ENCODE measurements around the gene SLITRK3. TPM values are rescaled to one million over a fixed set of nuclear protein-coding genes. Genes with fewer than 3 reads are reported as not detected.

The SLITRK3 gene
- polyA plus RNA-seq, 1 donor from 2014 or later: 1.8 TPM

GRCh38 chr3:165185707-165186327, 10.4 kb downstream of the SLITRK3 start:
- Histone ChIP-seq H3K79me2 (replicated peaks; ENCODE audit: insufficient read depth, low read length) (no peaks in the 10 kb centered on the region), H3K27me3 (ENCODE audit: insufficient read depth, low read depth, low read length) (no peaks in the 10 kb centered on the region), H3K4me3 (ENCODE audit: low read length) (no peak overlapping the region), H3K9me2 (ENCODE audit: insufficient read depth, low read length) (no peaks in the 10 kb centered on the region), H4K20me1 (ENCODE audit: insufficient read depth) (no peaks in the 10 kb centered on the region), H3K9ac (ENCODE audit: low read length) (no peak overlapping the region), H3F3A (ENCODE audit: insufficient read depth, low read length, poor library complexity, severe bottlenecking) (no peaks in the 10 kb centered on the region), H2AFZ (ENCODE audit: low read depth, low read length) (no peak overlapping the region), H3K4me2 (ENCODE audit: low read length) (no peak overlapping the region), H3K36me3 (ENCODE audit: insufficient read depth, low read length) (no peaks in the 10 kb centered on the region), H3K9me3 (ENCODE audit: low read length) (no peaks in the 10 kb centered on the region), H3K27ac (ENCODE audit: low read length) (no peak overlapping the region)
- no peak for TF ChIP-seq REST (IDR thresholded peaks at IDR 0.05; ENCODE audit: borderline replicate concordance)
- peak; percentile 98 for TF ChIP-seq RAD21 (conservative IDR thresholded peaks at IDR 0.05)
- no peak for TF ChIP-seq EZH2 (IDR thresholded peaks at IDR 0.05; ENCODE audit: borderline replicate concordance, insufficient read depth, low read length, poor library complexity, severe bottlenecking)
- TF ChIP-seq POLR2AphosphoS5 (IDR thresholded peaks at IDR 0.05): no peak
- no peak for TF ChIP-seq EP300 (conservative IDR thresholded peaks at IDR 0.05; ENCODE audit: poor library complexity, severe bottlenecking)
- peak; percentile 96 for TF ChIP-seq SMC3 (conservative IDR thresholded peaks at IDR 0.05; ENCODE audit: poor library complexity)
- no peak for TF ChIP-seq MXI1 (conservative IDR thresholded peaks at IDR 0.05; ENCODE audit: poor library complexity, severe bottlenecking)
- peak; percentile 94 for TF ChIP-seq CTCF (IDR thresholded peaks at IDR 0.05; ENCODE audit: poor library complexity, severe bottlenecking)
- TF ChIP-seq TAF1 (IDR thresholded peaks at IDR 0.05; ENCODE audit: low read depth): no peak

GRCh38 chr3:165181556-165181955, 14.6 kb downstream of the SLITRK3 start:
- Histone ChIP-seq H3F3A (ENCODE audit: insufficient read depth, low read length, poor library complexity, severe bottlenecking) (no peaks in the 10 kb centered on the region), H3K4me3 (ENCODE audit: low read length) (no peak overlapping the region), H3K27me3 (ENCODE audit: insufficient read depth, low read depth, low read length) (no peaks in the 10 kb centered on the region), H3K36me3 (ENCODE audit: insufficient read depth, low read length) (no peaks in the 10 kb centered on the region), H4K20me1 (ENCODE audit: insufficient read depth) (no peaks in the 10 kb centered on the region), H3K9ac (ENCODE audit: low read length) (no peak overlapping the region), H3K27ac (ENCODE audit: low read length) (no peak overlapping the region), H3K9me2 (ENCODE audit: insufficient read depth, low read length) (no peaks in the 10 kb centered on the region), H3K79me2 (replicated peaks; ENCODE audit: insufficient read depth, low read length) (no peaks in the 10 kb centered on the region), H3K9me3 (ENCODE audit: low read length) (no peaks in the 10 kb centered on the region), H3K4me2 (ENCODE audit: low read length) (no peak overlapping the region), H2AFZ (ENCODE audit: low read depth, low read length) (no peak overlapping the region)
- TF ChIP-seq POLR2AphosphoS5 (IDR thresholded peaks at IDR 0.05) (no peak), SMC3 (conservative IDR thresholded peaks at IDR 0.05; ENCODE audit: poor library complexity) (no peak), MXI1 (conservative IDR thresholded peaks at IDR 0.05; ENCODE audit: poor library complexity, severe bottlenecking) (no peak), CTCF (IDR thresholded peaks at IDR 0.05; ENCODE audit: poor library complexity, severe bottlenecking) (no peak), EP300 (conservative IDR thresholded peaks at IDR 0.05; ENCODE audit: poor library complexity, severe bottlenecking) (no peak), RAD21 (conservative IDR thresholded peaks at IDR 0.05) (no peak), TAF1 (IDR thresholded peaks at IDR 0.05; ENCODE audit: low read depth) (no peak)
